ENCODE data around the gene AKTIP.
A peak's percentile ranks its signal among the peaks of the same experiment; 100 is the strongest.

Gene AKTIP

DNA sequence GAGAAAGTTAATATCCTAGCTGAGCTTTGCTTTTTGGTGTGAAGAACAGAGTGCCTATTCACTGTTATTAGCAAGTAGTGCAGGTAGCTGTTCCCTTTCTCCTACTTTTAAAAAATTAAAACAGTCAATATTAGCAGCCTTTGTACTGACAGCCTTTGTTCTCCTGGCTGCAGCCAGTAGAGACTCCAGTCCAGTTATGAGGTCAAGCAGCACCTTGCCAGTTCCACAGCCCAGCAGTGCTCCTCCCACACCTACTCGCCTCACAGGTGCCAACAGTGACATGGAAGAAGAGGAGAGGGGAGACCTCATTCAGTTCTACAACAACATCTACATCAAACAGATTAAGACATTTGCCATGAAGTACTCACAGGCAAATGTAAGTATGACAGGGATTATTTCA, 22.6 kb downstream of the AKTIP start:
- TF ChIP-seq, protein P1, sequence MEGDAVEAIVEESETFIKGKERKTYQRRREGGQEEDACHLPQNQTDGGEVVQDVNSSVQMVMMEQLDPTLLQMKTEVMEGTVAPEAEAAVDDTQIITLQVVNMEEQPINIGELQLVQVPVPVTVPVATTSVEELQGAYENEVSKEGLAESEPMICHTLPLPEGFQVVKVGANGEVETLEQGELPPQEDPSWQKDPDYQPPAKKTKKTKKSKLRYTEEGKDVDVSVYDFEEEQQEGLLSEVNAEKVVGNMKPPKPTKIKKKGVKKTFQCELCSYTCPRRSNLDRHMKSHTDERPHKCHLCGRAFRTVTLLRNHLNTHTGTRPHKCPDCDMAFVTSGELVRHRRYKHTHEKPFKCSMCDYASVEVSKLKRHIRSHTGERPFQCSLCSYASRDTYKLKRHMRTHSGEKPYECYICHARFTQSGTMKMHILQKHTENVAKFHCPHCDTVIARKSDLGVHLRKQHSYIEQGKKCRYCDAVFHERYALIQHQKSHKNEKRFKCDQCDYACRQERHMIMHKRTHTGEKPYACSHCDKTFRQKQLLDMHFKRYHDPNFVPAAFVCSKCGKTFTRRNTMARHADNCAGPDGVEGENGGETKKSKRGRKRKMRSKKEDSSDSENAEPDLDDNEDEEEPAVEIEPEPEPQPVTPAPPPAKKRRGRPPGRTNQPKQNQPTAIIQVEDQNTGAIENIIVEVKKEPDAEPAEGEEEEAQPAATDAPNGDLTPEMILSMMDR (IDR thresholded peaks at IDR 0.05; ENCODE audit: low read depth, low read length, missing control alignments) = no peak
- no peak overlapping the region for H3K4me3 ChIP-seq (ENCODE audit: low read depth, low read length)
- DNase-seq (ENCODE audit: low read depth) = no peak

DNA sequence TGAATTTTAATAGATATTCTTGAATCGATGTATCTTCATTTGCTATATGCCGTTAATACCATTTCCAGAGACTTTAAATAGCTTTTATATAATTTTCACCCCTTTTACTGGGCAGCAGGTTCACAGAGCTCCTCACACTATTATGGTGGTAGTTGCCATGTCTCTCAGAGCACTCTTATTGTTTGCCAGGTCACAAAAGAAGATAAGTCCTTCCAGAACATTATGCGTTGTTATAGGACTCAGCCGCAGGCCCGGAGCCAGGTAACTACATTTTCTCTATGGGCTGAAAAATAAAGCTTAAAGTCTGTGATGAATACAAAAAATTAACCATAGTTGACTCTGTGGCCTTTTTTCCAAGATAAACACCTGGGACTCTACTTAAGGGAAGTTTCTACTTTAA, 24.0 kb downstream of the AKTIP start:
- no peak for DNase-seq (ENCODE audit: low read depth)
- TF ChIP-seq, protein P1 (IDR thresholded peaks at IDR 0.05; ENCODE audit: low read depth, low read length, missing control alignments) = no peak

DNA sequence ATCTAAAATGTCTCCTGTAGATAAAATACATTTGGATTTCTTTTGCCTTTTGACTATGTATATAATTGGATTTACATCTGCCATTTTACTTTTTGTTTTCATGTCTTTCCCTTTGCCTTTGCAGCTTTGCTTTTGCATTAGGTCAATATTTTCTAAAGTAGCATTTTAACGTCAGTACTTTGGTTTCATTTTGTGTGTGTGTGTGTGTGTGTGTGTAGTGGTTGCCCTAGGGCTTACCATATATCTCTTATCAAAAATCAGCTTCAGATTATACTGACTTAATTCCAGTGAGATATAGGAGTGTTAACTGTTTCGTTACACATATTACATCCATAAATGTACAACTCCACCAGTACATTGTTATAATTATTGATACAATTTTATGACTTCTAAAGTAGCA, 26.1 kb downstream of the AKTIP start:
- TF ChIP-seq, protein P1 (IDR thresholded peaks at IDR 0.05; ENCODE audit: low read depth, low read length, missing control alignments) = no peak
- DNase-seq (ENCODE audit: low read depth) = no peak
- no peak overlapping the region for H3K4me3 ChIP-seq (ENCODE audit: low read depth, low read length)

More for the DNA sequence above, 24.0 kb downstream of the AKTIP start:
- no peak overlapping the region for H3K4me3 ChIP-seq (ENCODE audit: low read depth, low read length)

DNA sequence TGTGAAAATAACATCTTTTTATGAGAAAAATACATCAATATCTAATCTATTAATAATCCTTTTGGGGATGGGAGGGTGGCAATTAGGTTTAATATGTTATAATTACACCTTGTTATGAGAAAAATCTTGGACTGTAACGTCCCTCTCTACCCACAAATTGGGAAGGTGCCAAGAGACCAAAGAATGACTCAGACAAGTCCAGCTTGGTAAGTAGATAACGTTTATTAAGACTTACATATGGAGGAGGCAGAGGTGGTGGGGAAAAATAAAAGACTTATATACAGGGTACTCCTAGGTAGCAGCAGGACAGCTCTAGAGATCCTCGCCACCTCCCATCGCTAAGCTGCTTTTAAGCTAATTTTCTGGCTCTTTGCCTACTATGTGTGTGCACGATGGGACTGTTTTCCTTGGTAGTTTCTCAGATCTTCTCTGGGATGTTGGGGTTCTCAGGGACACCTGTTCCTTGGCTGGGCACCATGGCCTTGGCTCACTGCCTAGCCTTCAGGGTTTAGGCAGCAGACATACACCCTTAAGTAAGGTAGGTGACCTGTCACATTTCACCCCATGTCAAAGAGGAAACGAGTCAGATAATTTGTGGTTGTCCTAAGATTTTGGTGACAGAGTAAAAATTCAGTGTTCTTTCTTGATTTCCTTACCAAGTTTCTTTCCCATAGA, 37.3 kb downstream of the AKTIP start:
- DNase-seq (ENCODE audit: low read depth) = no peak
- TF ChIP-seq, protein P1 (IDR thresholded peaks at IDR 0.05; ENCODE audit: low read depth, low read length, missing control alignments) = no peak
- no peak overlapping the region for H3K4me3 ChIP-seq (ENCODE audit: low read depth, low read length)

DNA sequence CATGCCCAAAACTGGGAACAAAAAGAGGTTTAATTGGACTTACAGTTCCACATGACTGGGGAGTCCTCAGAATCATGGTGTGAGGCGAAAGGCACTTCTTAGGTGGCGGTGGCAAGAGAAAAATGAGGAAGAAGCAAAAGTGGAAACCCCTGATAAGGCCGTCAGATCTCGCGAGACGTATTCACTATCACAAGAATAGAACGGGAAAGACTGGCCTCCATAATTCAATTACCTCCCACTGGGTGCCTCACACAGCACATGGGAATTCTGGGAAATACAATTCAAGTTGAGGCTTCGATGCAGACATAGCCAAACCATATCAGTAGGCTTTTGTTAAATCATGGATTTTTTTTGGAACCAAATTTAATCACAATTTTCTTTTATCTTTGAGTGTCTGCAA, 44.4 kb downstream of the AKTIP start:
- TF ChIP-seq, protein P1 (IDR thresholded peaks at IDR 0.05; ENCODE audit: low read depth, low read length, missing control alignments) = no peak
- DNase-seq (ENCODE audit: low read depth) = no peak
- H3K4me3 ChIP-seq (ENCODE audit: low read depth, low read length) = no peak overlapping the region

DNA sequence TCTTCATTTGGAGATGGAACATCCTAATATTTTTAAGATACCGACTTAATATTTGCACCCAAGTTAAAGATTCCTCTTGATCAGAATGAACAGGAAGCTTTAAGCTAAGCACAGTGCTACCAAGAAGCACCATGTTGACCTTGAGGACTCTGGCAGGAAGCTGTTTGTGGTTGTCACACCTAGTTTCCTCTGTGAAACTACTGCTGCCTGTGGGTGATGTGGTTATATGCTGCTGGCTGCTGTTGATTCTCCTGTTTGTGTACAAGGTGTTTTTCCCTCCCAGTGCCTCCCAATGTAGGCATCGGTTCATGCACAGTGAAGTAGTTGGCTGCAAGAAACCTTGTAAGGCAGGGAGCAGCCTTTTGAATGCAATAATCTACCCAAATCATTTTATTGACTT, 45.3 kb downstream of the AKTIP start:
- TF ChIP-seq, protein P1 (IDR thresholded peaks at IDR 0.05; ENCODE audit: low read depth, low read length, missing control alignments) = no peak
- DNase-seq (ENCODE audit: low read depth) = peak; percentile 88
- H3K4me3 ChIP-seq (ENCODE audit: low read depth, low read length) = no peak overlapping the region

DNA sequence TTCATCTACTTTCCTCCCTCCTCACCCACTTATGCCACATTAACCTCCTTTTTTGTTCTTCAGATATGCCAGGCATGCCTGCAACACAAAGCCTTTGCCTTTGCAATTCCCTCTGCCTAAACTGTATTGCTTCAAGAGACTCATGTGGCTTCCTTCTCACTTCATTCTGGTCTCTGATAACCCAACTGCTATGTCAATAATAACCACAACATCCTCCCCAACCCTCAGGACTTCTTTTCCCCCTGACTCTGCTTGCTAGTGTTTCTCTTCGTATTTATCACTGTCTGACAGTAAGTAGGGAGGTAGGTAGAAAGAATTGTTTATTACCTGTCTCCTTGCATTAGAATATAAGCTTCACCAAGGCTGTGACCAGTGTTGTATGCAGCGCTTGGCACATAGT, 46.4 kb downstream of the AKTIP start:
- TF ChIP-seq, protein P1 (IDR thresholded peaks at IDR 0.05; ENCODE audit: low read depth, low read length, missing control alignments) = no peak
- H3K4me3 ChIP-seq (ENCODE audit: low read depth, low read length) = no peak overlapping the region
- DNase-seq (ENCODE audit: low read depth) = no peak

All from GM12864 (cell line).